ENCODE measurements around the gene TEAD3.
"Not testable (repeated sequence)": the region's sequence is repeated elsewhere in the genome, so short reads cannot be mapped to it uniquely, and the experiment has no call there.

The TEAD3 gene

GRCh38 chr6:35496841-35497570 lies at the start of gene TEAD3:
Gene TEAD3 (minus strand): TSS chr6:35497079.
- Histone ChIP-seq H3K27ac (peak within 1 kb of the TSS; percentile 98 to 99), H3K4me3 (peak within 1 kb of the TSS; percentile 96)
- no peak for DNase-seq (ENCODE audit: low spot score)
- TF ChIP-seq CTCF (IDR thresholded peaks at IDR 0.05), result no peak

- Histone ChIP-seq H3K4me3 (no peak overlapping the region), H3K27ac (no peak overlapping the region)
- no peak for DNase-seq (ENCODE audit: low spot score)
- TF ChIP-seq CTCF (IDR thresholded peaks at IDR 0.05), result no peak
These were observed 48.0 kb upstream of the TEAD3 start for GRCh38 chr6:35544769-35545361.

GRCh38 chr6:35543459-35544193 lies 46.7 kb upstream of the TEAD3 start:
- no peak for DNase-seq (ENCODE audit: low spot score)
- H3K27ac ChIP-seq, result no peak overlapping the region
- no peak overlapping the region for H3K4me3 ChIP-seq
- no peak for TF ChIP-seq CTCF (IDR thresholded peaks at IDR 0.05)

GRCh38 chr6:35541836-35542235 lies 45.0 kb upstream of the TEAD3 start:
- Histone ChIP-seq H3K4me3 (no peak overlapping the region), H3K27ac (no peak overlapping the region)
- TF ChIP-seq CTCF (IDR thresholded peaks at IDR 0.05), result no peak
- DNase-seq (ENCODE audit: low spot score), result no peak

DNA sequence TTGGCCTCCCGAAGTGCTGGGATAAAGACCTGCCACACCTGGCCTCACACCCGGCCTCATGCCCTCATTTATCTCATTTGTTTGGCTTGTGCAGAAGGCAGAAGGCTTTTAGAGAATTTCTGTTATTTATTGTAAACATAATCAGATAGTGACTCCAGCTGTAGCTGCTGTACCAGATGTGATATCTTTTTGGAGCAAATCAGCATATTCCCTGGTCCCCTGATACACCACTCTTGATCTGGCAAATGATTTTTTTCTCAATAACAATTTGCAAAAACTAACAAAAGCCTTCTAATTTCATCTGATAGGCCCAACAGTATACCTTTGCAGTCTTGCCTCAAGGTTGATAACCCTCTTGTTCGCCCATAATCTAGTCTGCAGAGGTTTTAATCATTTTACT lies 42.3 kb upstream of the TEAD3 start:
- TF ChIP-seq CTCF (IDR thresholded peaks at IDR 0.05), result no peak
- Histone ChIP-seq H3K27ac (no peak overlapping the region), H3K4me3 (no peak overlapping the region)
- no peak for DNase-seq (ENCODE audit: low spot score)

GRCh38 chr6:35535847-35536246 lies 39.0 kb upstream of the TEAD3 start:
- DNase-seq (ENCODE audit: low spot score); H3K27ac ChIP-seq; H3K4me3 ChIP-seq: not testable (repeated sequence)

- no peak for DNase-seq (ENCODE audit: low spot score)
- H3K27ac ChIP-seq, result no peak overlapping the region
- TF ChIP-seq CTCF (IDR thresholded peaks at IDR 0.05), result no peak
- no peak overlapping the region for H3K4me3 ChIP-seq
These were observed 37.7 kb upstream of the TEAD3 start for GRCh38 chr6:35534407-35535170.
